Medulla oblongata (tissue), 1 donor: ENCODE measurements around the gene TTLL6.
A peak's percentile ranks its signal among the peaks of the same experiment; 100 is the strongest.

Experiments used
- DNase-seq: peaks from one replicate; pipeline ENCODE4 v3.0.0-alpha.2; 2015; ENCODE audit errors: extremely low spot score

TTLL6 gene

GRCh38 chr17:48760411-48760810, 56.6 kb downstream of the TTLL6 start:
- DNase-seq = no peak

- no peak for DNase-seq
Measured at GRCh38 chr17:48759288-48759687, 57.7 kb downstream of the TTLL6 start.

GRCh38 chr17:48757524-48757961, 59.5 kb downstream of the TTLL6 start:
- no peak for DNase-seq

DNA sequence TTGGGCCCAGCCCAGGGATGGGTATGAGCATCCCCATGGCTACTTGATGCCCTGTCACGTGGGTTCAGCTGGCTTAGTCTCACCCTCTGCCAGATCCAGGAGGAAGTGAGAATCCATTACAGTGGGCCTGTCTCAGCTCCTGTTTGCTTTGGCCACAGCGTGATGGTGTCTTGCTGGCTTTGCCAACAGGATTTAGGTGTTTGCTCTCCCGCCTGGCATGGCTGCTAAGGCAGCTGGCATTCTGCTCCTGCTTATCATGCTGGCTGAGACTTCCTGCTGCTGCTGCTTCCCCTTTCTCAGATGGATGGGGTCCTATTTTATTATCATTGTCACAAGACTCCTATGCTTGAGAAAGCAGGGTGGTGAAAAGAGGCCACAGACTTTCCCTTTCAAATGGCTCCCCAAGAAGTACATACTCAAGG, 60.2 kb downstream of the TTLL6 start:
- DNase-seq = peak; percentile 40

DNA sequence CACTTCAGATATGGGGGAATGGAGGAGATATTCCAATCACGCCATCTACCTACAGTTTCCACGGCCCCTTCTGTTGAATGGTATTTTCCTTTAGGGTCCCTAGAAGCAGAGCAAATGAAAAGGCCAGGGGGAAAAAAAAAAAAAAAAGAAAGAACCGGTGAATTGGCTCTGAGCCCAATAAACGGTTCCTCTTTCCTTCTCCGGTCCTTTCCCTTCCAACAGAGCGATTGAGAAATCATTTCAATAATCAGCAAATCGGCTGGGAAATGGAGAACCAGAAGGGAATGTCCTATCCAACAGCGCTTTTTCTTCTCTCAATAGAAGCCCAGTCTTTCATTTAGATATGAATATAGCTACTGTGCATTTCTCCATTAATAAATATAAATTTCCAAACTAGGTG, 61.7 kb downstream of the TTLL6 start:
- peak; percentile 21 for DNase-seq

DNA sequence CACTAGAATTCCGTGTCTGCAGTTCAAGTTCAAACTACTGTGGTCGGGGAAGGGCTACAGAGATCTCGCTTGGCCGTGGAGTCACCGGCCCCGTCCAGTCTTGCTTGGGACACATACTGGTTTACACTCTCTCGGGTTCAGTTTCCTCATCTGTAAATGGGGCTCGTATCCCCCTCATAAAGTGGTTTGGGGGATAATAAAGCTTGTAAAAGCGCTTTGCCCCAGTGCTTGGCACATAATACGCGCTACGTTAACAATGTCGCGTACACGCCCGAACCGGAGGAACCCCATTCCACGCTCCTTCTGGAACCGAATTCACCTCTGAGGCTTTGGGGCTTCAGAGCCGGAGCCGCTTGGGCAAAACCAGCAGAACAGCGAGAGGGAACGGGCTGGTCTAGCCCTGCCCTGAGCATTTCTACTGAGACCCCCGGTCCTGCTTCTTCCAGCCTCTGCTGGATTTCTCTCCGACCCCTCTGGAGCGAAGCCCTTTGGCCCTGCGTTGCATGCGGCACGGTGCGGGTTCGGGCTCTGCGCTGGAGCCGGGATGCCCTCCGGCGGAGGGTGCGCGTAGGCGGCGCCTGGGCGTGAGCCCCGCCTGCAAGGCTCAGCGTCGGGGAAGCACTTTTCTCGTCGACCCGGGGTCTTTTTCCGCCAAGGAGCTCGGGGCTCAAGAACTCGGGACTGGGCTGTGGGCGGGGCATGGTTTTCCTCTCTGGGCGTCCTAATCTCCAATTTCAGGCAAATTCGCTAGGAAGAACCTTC, 62.3 kb downstream of the TTLL6 start:
- DNase-seq = no peak

DNA sequence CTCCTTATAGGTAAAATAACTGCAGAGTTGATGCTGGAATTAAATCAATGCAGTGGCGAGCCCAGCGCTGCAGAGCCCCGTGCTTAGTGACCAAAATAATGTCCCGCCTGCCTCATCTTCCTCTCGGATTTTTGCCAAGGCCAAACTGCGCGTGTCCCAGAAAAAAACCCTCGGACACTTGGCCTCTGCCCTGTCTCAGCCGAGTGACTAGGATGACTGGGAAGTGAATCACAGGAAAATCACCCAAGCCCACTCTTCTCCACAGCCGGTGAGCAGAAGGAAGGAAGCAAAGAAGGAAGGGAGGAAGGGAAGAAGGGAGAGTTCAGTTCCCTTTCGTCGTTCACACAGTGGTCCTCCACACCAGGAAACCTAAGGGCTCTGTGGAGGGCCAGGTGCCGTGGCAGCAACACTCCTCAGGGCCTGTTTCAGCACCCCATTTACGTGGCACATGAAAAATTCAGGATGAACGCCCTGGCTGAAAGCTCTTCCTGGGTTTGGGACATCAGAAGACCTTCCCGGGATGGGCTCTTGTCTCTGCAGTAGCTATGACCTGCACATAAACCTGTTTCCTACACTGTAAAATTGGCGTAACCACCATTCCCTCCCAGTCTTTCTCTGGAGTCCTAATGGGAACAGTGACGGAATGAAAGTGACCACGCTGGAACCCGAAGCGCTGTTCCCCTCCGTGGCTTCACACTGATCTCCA, 63.1 kb downstream of the TTLL6 start:
- DNase-seq = no peak

DNA sequence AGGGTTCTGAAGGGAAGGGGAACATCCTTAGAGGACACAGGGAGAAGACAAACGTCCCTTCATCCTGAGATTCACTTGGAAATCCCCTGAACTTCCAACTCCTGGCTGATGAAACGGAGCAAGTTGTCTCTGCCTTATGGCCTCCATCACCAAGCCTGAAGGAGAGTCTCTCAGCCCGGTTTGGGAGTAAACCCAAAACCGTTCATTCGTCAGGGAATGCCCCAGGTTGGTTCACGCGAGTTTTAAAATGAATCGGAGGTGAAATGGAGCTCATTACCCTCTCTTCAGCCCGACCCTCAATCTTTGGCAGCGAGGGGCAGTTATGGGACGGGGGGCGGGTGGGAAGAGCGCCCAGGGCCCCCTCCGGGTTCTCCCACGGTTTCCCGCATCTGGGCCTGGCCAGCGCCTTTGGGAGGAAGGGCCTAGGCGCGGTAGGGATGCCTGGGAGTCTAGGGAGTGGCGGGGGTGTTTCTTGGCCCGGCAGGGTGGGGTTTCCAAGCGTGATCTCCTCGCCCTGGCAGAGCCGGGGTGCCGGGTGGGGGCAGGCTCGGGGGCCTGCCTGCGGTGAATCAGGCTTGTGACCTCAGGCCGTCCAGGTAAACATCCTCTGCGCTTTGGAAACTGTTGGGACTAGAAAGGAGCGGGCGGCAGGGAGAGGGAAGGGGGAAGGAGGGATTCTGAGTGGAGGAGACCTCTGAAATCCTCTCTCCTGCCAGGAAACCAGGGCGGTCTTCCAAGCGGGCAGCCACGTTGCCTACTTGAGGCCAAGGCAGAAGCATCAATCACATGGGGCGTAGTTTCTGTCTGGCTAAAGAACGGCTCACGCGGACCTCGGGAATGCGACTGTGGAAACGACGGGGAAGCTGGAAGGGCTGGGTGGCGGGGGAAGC, 64.4 kb downstream of the TTLL6 start:
- no peak for DNase-seq

DNA sequence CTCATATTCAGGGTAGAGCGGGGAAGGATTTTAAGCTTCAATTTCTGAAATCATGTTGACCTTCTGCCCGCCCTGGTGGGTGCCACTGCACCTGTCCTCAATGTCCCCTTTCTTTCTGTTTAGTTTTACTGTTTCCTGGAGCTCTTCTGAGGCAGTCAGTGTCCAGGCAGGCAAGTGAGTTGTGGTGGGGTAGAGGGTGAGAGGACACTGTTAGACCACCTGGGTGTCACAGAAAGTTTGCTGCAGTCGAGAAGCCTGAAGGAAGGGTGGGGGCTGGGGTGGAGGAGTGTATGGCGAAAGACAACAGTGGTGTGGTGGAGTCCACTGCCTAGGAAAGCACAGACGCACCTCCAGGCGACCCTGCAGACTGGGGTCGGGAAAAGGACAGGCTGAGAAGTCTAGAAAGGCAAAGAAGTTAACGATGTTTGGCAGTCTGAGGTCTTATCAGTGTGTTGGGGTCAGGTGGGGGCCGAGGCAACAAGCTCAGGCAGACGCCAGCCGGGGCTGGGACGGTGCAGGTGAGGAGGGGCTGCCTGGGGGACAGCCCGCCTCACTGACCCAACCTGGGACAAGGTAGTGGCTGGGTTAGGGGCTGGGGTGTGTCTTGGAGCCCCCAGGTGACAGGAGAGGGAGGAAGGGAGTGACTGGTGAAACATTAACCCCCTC, 65.2 kb downstream of the TTLL6 start:
- DNase-seq = no peak

- no peak for DNase-seq
Measured at GRCh38 chr17:48751172-48751571, 65.9 kb downstream of the TTLL6 start.

DNA sequence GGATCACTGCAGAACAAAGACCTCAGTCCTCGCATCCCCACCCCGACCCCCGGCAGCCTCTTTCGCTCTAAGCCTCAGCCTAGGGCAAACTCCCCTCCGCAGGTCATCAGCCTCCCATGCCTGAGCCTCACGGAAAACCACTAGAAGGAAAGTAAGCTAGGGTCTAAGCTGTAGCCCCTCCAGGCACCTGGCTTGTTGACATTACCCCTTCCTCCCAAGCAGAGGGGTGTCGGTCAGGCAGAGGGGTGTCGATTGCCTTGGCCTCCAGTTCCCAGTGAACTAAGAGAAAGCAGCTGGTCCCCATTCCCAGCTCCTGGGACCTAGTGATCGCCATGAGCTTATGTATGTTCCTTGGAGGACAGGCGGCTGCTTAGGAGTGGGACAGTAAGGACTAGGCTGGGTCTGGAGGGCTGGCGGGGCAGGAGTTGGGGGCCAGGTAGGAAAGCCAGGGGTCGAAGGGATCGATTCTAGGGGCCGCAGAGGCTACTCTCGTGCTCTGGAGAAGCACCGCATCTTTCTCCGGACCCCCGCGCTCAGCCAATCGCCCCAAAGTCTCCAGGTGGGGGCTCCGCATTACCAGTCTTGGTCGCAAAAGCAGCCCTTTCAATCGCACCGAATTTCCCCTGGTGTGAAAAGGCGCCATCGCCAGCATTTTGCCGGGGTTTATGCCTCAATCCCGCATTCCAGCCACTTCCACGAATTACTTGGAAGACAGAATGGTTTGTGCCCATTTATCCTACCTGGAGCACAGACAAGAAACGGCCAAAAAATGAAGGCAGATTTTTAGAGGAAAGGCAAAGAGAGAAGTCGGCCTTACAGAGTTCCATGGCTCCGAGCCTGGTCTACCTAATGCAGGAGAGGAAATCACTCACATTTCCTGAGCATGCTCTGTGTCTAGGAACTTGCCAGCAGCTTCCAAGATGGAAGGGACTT, 67.1 kb downstream of the TTLL6 start:
- DNase-seq = no peak

DNA sequence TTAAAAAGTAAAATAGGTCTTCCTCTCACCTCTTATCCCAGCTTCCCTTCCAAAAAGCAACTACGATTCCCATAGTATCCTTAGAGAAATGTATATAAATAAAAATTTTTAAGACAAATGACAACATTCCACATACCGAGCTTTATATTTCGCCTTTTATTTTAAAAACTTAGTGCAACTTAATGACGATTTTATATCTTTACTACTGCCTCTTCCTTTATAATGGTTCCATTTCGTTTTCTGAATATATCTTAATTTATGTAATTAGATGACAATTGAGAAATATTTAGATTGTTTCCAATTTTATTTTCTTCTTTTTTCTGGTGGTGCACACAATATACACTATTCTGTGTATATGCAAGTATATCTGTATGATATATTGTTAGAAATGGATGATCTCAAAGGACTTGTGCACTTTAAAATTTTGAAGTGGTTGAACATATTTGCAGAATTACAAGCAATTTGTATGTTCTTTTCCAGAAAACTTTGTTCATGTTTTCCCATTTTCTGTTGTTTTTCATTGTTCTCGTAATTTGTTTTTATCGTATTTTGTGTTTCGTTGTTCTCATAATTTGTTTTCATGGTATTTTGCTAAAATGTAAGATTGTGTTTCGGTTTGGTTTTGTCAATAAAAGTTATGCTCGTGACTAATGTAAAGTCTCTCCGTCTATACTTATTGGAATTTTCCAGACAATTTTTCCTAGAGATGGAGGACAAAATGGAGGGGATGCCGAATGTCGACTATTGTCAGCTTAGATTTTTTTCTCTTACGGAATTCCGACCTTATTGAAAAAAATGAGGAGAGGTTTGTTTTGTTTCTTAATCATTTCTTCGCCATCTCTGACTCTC, 68.1 kb downstream of the TTLL6 start:
- no peak for DNase-seq

- DNase-seq = no peak
Measured at GRCh38 chr17:48747445-48748363, 69.3 kb downstream of the TTLL6 start.

DNA sequence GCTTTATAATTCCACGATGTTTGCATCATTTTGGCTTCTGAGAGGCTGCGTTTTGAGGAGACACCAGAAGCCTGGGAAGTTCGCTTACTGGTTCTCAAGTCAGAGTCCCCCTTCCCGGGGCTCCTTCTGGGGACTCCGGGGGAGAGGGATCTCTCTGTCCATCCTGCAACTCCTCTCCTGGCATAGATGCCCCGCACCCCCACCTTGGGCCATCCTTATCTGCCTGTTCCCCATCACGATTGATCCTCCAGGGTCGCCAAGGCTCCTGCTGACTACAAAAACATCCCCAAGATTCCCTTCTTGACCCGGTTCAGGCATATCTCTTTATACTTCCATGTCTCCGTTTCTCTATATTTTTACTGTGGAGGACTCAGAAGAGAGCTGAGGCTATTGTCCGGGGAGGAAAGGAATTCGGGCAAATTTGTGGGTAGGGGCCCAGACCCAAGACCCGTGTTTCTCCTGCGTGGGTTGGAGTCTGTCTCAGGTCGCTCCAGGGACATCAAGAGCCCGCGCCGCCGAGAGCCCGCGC, 70.0 kb downstream of the TTLL6 start:
- no peak for DNase-seq

- DNase-seq = no peak
Measured at GRCh38 chr17:48745381-48746275, 71.4 kb downstream of the TTLL6 start.

- no peak for DNase-seq
Measured at GRCh38 chr17:48740537-48740936, 76.5 kb downstream of the TTLL6 start.

- no peak for DNase-seq
Measured at GRCh38 chr17:48738803-48739526, 78.1 kb downstream of the TTLL6 start.
